BE2C (cell line): ENCODE results near the gene GAD1.

Source experiments
- DNase-seq: peaks from one replicate; pipeline ENCODE4 v3.0.0-alpha.2; 2020
- H3K27me3 ChIP-seq: fragments of 250-450 bp; sonication (Bioruptor Pico); 2 replicates; pipeline ENCODE4 v1.5.1; 2020; ENCODE audit warnings: mild to moderate bottlenecking
- H3K36me3 ChIP-seq: fragments of 250-450 bp; sonication (Bioruptor Pico); 2 replicates; pipeline ENCODE4 v1.5.1; 2020; ENCODE audit warnings: mild to moderate bottlenecking
- H3K4me1 ChIP-seq: fragments of 250-450 bp; sonication (Bioruptor Pico); 2 replicates; pipeline ENCODE4 v1.5.1; 2020
- H3K4me3 ChIP-seq: 2 replicates; pipeline ENCODE4 v1.5.1; 2011; ENCODE audit warnings: low read depth, low read length
- H3K9me3 ChIP-seq: fragments of 250-450 bp; sonication (Bioruptor Pico); 2 replicates; pipeline ENCODE4 v1.5.1; 2020
- TF ChIP-seq, protein P1 (sequence below): IDR thresholded peaks from 2 replicates; pipeline ENCODE4 v1.5.1; 2012; ENCODE audit warnings: mild to moderate bottlenecking, low read depth, low read length

The GAD1 gene

DNA sequence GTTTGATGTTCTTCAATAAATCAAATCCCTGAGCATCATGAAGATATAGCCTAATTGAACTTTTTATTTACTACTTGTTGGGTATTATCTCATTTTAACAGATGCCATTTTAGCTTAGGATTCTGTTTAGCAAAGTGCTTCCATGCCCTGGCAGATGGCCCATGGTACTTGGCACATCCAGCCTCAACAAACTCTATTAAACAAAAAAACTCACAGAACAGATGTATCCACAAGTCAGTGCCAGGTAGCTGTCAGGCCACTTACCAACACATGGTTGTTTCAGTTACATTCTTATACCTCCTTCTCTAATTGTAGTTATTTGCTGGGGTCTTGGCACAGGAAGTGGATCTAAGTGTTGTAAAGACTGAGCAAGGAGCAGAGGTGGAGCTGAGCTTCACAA is 29.6 kb downstream of the GAD1 start:
- no peaks in the 10 kb centered on the region for H3K9me3 ChIP-seq
- no peak for DNase-seq
- TF ChIP-seq, protein P1, sequence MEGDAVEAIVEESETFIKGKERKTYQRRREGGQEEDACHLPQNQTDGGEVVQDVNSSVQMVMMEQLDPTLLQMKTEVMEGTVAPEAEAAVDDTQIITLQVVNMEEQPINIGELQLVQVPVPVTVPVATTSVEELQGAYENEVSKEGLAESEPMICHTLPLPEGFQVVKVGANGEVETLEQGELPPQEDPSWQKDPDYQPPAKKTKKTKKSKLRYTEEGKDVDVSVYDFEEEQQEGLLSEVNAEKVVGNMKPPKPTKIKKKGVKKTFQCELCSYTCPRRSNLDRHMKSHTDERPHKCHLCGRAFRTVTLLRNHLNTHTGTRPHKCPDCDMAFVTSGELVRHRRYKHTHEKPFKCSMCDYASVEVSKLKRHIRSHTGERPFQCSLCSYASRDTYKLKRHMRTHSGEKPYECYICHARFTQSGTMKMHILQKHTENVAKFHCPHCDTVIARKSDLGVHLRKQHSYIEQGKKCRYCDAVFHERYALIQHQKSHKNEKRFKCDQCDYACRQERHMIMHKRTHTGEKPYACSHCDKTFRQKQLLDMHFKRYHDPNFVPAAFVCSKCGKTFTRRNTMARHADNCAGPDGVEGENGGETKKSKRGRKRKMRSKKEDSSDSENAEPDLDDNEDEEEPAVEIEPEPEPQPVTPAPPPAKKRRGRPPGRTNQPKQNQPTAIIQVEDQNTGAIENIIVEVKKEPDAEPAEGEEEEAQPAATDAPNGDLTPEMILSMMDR: no peak

DNA sequence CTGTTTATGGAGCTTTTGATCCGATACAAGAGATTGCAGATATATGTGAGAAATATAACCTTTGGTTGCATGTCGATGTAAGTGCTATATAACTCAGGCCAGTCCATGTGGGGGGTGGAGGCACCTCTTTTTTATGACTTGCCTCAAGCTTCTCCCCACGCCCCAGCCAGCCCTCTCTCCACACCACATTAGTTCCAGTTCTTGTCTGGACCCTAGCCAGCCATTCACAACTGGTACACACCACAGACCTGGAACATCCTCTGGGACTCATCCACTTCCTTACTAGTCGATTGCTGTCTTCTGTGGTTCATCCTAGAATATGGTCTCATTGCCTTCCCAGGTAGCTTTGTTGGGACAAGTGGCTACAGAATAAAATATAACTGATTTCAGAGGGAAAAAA is 31.0 kb downstream of the GAD1 start:
- H3K27me3 ChIP-seq: no peaks in the 10 kb centered on the region
- H3K4me3 ChIP-seq: no peak overlapping the region
- H3K4me1 ChIP-seq: no peaks in the 10 kb centered on the region
- DNase-seq: no peak
- H3K9me3 ChIP-seq: no peaks in the 10 kb centered on the region
- H3K36me3 ChIP-seq: no peaks in the 10 kb centered on the region
- TF ChIP-seq, protein P1: no peak

More for the DNA sequence above, 29.6 kb downstream of the GAD1 start:
- Histone ChIP-seq H3K4me1 (no peaks in the 10 kb centered on the region), H3K4me3 (no peak overlapping the region), H3K27me3 (no peaks in the 10 kb centered on the region), H3K36me3 (no peaks in the 10 kb centered on the region)

DNA sequence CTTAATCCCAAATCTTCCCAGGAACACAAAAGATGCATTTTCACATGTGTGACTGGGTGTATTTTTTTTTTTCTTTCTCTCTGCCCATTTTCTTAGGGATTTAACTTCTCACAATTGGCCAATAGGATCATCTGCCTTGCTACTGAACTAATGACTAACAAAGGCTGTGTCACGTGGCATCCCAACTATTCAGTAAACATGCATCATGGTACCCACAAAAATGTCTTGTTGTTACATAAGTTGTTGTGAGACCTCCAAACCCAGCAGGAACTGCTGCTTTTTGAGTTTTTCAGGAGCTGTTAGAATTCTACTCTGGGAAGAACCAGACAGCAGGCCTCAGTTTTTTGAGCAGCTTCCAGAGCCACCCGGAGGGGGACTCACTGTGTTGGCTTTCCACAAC is 31.9 kb downstream of the GAD1 start:
- H3K36me3 ChIP-seq: no peaks in the 10 kb centered on the region
- TF ChIP-seq, protein P1: no peak
- no peak overlapping the region for H3K4me3 ChIP-seq
- no peaks in the 10 kb centered on the region for H3K4me1 ChIP-seq
- no peaks in the 10 kb centered on the region for H3K9me3 ChIP-seq
- H3K27me3 ChIP-seq: no peaks in the 10 kb centered on the region
- no peak for DNase-seq

DNA sequence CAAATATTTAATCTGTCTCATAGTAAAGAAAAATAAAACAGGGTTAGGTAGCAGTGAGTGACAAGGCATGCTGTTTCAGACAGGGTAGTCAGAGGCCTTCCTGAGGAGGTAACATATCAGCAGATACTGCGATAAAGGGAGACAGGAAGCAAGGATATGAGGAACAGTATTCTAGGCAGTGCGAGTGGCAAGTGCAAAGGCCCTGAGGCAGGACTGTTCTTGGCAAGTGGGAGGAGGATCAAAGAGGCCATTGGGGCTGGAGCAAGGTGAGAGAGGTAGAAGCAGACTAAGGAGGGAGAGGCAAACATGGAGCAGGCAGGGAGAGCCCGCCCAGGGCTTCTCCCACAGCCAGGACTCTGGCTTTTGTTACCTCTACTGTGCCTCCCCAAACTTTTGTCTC is 33.6 kb downstream of the GAD1 start:
- DNase-seq: no peak
- TF ChIP-seq, protein P1: no peak
- no peaks in the 10 kb centered on the region for H3K4me1 ChIP-seq
- no peaks in the 10 kb centered on the region for H3K9me3 ChIP-seq
- H3K4me3 ChIP-seq: no peak overlapping the region
- H3K36me3 ChIP-seq: no peaks in the 10 kb centered on the region
- H3K27me3 ChIP-seq: no peaks in the 10 kb centered on the region

DNA sequence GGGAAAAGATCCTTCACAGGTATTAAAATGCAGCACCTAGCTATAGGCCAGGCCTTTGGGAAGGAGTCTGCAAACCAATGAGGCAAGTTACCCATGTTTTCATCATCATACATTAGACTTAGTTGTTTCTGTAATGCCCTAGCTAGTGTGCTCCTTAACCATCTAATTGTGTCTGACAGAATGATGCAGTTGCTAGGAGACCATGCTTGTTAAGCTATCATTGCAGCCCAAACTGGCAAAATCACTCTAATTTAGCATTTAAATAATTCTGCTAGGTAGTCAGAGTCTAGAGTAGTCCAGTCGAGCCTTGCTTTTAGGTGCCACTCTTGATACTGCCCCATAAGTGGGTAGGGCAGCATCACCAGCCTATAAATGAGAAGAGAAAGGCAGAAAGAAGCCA is 34.9 kb downstream of the GAD1 start:
- no peaks in the 10 kb centered on the region for H3K27me3 ChIP-seq
- TF ChIP-seq, protein P1: no peak
- no peaks in the 10 kb centered on the region for H3K9me3 ChIP-seq
- no peak for DNase-seq
- H3K4me1 ChIP-seq: no peaks in the 10 kb centered on the region
- H3K36me3 ChIP-seq: no peaks in the 10 kb centered on the region
- no peak overlapping the region for H3K4me3 ChIP-seq

DNA sequence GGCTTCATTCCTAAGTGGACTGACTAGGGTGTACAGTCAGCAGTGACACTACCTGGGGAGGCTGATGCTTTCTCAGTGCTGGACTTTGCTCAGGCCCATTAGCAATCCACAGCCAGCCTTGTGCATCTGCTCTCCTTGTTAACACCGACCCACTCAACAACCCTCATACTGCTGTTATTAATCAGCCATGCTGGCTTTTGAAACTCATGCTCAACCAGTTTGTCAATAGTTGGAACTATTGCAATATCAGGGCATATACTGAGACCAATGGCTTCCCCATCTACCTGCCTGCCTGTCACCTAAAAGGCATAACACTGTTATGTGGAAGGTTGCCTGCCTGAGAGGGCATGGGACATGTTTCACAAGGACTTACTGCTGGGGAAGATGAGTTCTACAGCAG is 39.4 kb downstream of the GAD1 start:
- no peak overlapping the region for H3K4me3 ChIP-seq

More for the DNA sequence above, 39.4 kb downstream of the GAD1 start:
- no peaks in the 10 kb centered on the region for H3K9me3 ChIP-seq
- H3K27me3 ChIP-seq: no peaks in the 10 kb centered on the region
- TF ChIP-seq, protein P1: no peak
- H3K4me1 ChIP-seq: no peaks in the 10 kb centered on the region
- no peak for DNase-seq
- no peaks in the 10 kb centered on the region for H3K36me3 ChIP-seq
